ENCODE data around the gene NBPF8. TPM values are rescaled to one million over a fixed set of nuclear protein-coding genes. Genes with fewer than 3 reads are reported as not detected.
"Not testable (repeated sequence)": the region's sequence is repeated elsewhere in the genome, so short reads cannot be mapped to it uniquely, and the experiment has no call there.

The NBPF8 gene
- total RNA-seq, 6 experiments from 2014 or later: 5.5 to 7.0 (median 6.0) TPM

GRCh38 chr1:120433831-120434230 is 19.0 kb downstream of the NBPF8 start:
- not testable (repeated sequence) for H3K9me3 Mint-ChIP-seq; H3K27ac Mint-ChIP-seq; DNase-seq; H3K4me1 Mint-ChIP-seq (ENCODE audit: low read depth); H3K36me3 Mint-ChIP-seq (ENCODE audit: low read depth); H3K4me3 Mint-ChIP-seq; H3K27me3 Mint-ChIP-seq (ENCODE audit: insufficient read depth)

- DNase-seq: peak; percentile 32
- not testable (repeated sequence) for H3K4me3 Mint-ChIP-seq; H3K36me3 Mint-ChIP-seq (ENCODE audit: low read depth); H3K9me3 Mint-ChIP-seq; H3K27ac Mint-ChIP-seq; H3K27me3 Mint-ChIP-seq (ENCODE audit: insufficient read depth); H3K4me1 Mint-ChIP-seq (ENCODE audit: low read depth)
- peak; percentile 54 for TF ChIP-seq CTCF (IDR thresholded peaks at IDR 0.05)
These were observed 34.3 kb downstream of the NBPF8 start for GRCh38 chr1:120449124-120449523.

Other genes with a start within 250 kb of the NBPF8 start
- gene SEC22B, start 238.5 kb upstream of the NBPF8 start, total RNA-seq (2021; fragmentation: NEBNext Ultra II Directional; extraction: Animal tissue kit (Norgen Biotek cat#: 25700)): 10 to 100 TPM; 47.2 to 56.6 (median 54.7) TPM

All from HFFc6 (cell line).